ENCODE measurements around the gene DTNB. TPM values are rescaled to one million over a fixed set of nuclear protein-coding genes. Genes with fewer than 3 reads are reported as not detected.

DTNB gene
- total and polyA plus RNA-seq, 9 donors = 8.0 to 24.9 (median 17.5) TPM

GRCh38 chr2:25598911-25599310, 74.5 kb downstream of the DTNB start:
- TF ChIP-seq EP300 (IDR thresholded peaks at IDR 0.05) (no peak), POLR2A (IDR thresholded peaks at IDR 0.05) (no peak)
- TF ChIP-seq, protein P1, sequence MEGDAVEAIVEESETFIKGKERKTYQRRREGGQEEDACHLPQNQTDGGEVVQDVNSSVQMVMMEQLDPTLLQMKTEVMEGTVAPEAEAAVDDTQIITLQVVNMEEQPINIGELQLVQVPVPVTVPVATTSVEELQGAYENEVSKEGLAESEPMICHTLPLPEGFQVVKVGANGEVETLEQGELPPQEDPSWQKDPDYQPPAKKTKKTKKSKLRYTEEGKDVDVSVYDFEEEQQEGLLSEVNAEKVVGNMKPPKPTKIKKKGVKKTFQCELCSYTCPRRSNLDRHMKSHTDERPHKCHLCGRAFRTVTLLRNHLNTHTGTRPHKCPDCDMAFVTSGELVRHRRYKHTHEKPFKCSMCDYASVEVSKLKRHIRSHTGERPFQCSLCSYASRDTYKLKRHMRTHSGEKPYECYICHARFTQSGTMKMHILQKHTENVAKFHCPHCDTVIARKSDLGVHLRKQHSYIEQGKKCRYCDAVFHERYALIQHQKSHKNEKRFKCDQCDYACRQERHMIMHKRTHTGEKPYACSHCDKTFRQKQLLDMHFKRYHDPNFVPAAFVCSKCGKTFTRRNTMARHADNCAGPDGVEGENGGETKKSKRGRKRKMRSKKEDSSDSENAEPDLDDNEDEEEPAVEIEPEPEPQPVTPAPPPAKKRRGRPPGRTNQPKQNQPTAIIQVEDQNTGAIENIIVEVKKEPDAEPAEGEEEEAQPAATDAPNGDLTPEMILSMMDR (IDR thresholded peaks at IDR 0.05) = no peak
- Histone ChIP-seq H3K9me3 (no peaks in the 10 kb centered on the region), H3K4me3 (no peak overlapping the region), H3K27ac (no peak overlapping the region), H3K4me1 (ENCODE audit: insufficient read depth) (no peaks in the 10 kb centered on the region), H3K27me3 (no peaks in the 10 kb centered on the region), H3K36me3 (no peaks in the 10 kb centered on the region)
- no peak for DNase-seq
- intact Hi-C loops (cut with DNase I) = loop anchor here in 1 of 4 donors (10.0 kb wide), 1 partner anchor 76 kb away; the partner anchor contains the start of gene DTNB
- WGBS, 3 donors = 91 to 95% (median 91%) methylated on average over 4 of the region's 4 CpGs

- Histone ChIP-seq H3K27me3 (no peaks in the 10 kb centered on the region), H3K27ac (no peak overlapping the region), H3K4me1 (ENCODE audit: insufficient read depth) (no peaks in the 10 kb centered on the region), H3K36me3 (no peaks in the 10 kb centered on the region), H3K9me3 (no peaks in the 10 kb centered on the region), H3K4me3 (no peak overlapping the region)
- 96 to 98% (median 98%) methylated on average over 2 of the region's 2 CpGs for WGBS, 3 donors
- TF ChIP-seq EP300 (IDR thresholded peaks at IDR 0.05) = no peak
- TF ChIP-seq, protein P1 (IDR thresholded peaks at IDR 0.05) = no peak
- no peak for TF ChIP-seq POLR2A (IDR thresholded peaks at IDR 0.05)
- intact Hi-C loops (cut with DNase I) = loop anchor here in 1 of 4 donors (10.0 kb wide), 1 partner anchor 76 kb away; the partner anchor contains the start of gene DTNB
- DNase-seq = no peak
These were observed 75.0 kb downstream of the DTNB start for GRCh38 chr2:25598332-25598731.

GRCh38 chr2:25597881-25598280, 75.5 kb downstream of the DTNB start:
- no peak overlapping the region for H3K4me3 ChIP-seq
- DNase-seq = no peak
- no peaks in the 10 kb centered on the region for H3K9me3 ChIP-seq
- no peaks in the 10 kb centered on the region for H3K36me3 ChIP-seq
- no peak overlapping the region for H3K27ac ChIP-seq
- 96 to 97% (median 96%) methylated on average over 2 of the region's 2 CpGs for WGBS, 3 donors
- H3K27me3 ChIP-seq = no peaks in the 10 kb centered on the region
- peaks cover 2% of the 10 kb centered on the region for H3K4me1 ChIP-seq (ENCODE audit: insufficient read depth)
- TF ChIP-seq EP300 (IDR thresholded peaks at IDR 0.05) (no peak), POLR2A (IDR thresholded peaks at IDR 0.05) (no peak)
- TF ChIP-seq, protein P1 (IDR thresholded peaks at IDR 0.05) = no peak
- intact Hi-C loops (cut with DNase I) = loop anchor here in 1 of 4 donors (10.0 kb wide), 1 partner anchor 77 kb away; the partner anchor contains the start of gene DTNB

DNA sequence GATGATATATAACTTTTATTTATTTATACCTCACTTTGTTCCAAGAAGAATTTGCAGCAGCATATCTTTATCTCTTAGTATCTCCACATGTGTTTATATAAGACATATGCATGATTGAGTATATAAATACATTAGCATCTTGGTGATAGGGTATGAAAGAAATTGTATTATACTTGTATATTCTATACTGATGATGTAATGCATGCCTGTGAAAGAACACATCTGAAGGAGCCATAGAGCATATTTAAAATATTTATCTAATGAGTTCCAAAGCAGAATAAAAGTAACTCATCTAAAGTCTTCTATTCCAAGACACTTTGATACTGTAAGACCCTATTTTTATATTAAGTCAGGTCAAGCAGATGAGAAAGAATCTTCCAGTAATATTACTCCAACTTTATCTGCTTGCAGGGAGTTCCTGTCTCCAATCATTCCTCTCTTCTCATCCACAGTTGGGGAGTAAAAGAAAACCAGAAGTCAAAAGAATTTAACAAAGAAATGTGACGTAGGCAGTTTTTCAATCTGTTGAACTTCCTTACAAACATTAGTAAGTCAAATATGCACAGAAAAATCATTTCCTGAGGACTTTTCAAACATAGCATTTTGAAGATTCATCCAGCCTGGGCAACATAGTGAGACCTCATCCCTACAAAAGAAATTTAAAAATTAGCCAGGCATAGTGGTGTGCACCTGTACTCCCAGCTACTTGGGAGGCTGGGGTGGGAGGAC, 76.7 kb downstream of the DTNB start:
- TF ChIP-seq EP300 (IDR thresholded peaks at IDR 0.05) = no peak
- no peak for TF ChIP-seq POLR2A (IDR thresholded peaks at IDR 0.05)
- TF ChIP-seq, protein P1 (IDR thresholded peaks at IDR 0.05) = no peak
- no peaks in the 10 kb centered on the region for H3K9me3 ChIP-seq
- no peaks in the 10 kb centered on the region for H3K36me3 ChIP-seq
- WGBS, 3 donors = 67 to 85% (median 84%) methylated on average over 1 of the region's 1 CpG
- intact Hi-C loops (cut with DNase I) = loop anchor here in 1 of 4 donors (10.0 kb wide), 1 partner anchor 78 kb away; the partner anchor contains the start of gene DTNB
- H3K4me1 ChIP-seq (ENCODE audit: insufficient read depth) = peaks cover 2% of the 10 kb centered on the region
- H3K4me3 ChIP-seq = no peak overlapping the region
- no peak for DNase-seq
- H3K27me3 ChIP-seq = no peaks in the 10 kb centered on the region
- H3K27ac ChIP-seq = no peak overlapping the region

Data from ovary (tissue), 9 donors.